Activated gamma-delta T cell treated with anti-CD3 and anti-CD28 coated beads, Interleukin-2, amount 50 U/mL, for 16 hours (primary cell): ENCODE measurements around the gene PGA5.
"Not testable (repeated sequence)": the region's sequence is repeated elsewhere in the genome, so short reads cannot be mapped to it uniquely, and the experiment has no call there.

Source experiments
- DNase-seq: peaks from one replicate; pipeline ENCODE4 v3.0.0-alpha.2; 2020; ENCODE audit warnings: low read depth

The PGA5 gene

DNA sequence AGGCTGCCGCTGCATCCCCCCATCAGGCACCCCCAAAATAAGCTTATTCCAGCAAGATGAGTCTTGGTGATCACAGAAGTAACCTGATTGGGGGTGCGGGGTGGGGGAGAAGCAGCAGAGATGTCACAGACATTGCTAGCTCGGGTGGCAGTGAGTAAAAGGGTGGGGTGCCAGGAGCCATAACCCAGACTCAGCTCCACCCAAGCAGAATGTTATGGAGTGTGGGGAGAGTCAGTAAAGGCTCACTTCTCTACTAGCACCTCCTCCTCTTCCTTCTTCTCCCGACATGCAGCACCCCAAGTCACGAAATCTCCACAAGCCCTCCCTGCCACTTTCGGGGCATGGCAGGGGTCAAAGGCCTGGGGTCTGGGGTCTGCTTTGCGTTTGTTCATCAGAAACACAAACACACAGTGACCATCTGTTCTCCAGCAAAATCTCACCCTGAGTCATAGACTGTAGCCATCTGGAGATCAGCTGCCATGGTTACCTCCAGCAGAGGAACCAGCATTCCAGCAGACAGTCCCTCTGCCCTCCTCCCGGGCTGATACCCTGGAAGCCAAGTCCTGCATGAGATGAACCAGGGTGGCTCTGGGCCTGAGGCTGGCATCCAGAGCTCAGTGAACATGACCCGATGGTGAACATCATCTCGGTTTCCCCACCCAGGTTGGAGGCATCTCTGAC is 14.4 kb upstream of the PGA5 start:
- DNase-seq = not testable (repeated sequence)

- DNase-seq = not testable (repeated sequence)
These were observed 11.5 kb upstream of the PGA5 start for GRCh38 chr11:61229458-61229857.

DNA sequence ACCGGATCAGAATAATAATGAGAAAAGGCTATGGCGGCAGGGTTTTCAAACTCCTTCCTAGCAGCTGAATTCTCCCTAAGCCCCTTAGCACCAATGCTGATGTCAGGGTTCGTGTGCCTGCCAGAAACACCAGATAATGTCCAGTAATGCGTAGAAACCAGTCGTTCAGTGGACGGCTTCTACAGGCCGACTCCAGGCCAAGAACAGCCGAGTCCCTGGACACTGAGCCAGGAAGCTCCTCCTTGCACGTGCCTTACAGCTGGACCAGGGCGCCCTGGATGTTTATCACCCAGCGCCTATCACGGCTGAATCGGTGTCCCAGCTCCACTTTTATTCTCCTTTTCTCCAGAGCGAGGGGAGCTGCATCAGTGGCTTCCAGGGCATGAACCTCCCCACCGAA is 9.9 kb upstream of the PGA5 start:
- DNase-seq = not testable (repeated sequence)

- not testable (repeated sequence) for DNase-seq
These were observed 9.4 kb upstream of the PGA5 start for GRCh38 chr11:61231585-61231984.

GRCh38 chr11:61232548-61233145 is 8.3 kb upstream of the PGA5 start:
- not testable (repeated sequence) for DNase-seq

DNA sequence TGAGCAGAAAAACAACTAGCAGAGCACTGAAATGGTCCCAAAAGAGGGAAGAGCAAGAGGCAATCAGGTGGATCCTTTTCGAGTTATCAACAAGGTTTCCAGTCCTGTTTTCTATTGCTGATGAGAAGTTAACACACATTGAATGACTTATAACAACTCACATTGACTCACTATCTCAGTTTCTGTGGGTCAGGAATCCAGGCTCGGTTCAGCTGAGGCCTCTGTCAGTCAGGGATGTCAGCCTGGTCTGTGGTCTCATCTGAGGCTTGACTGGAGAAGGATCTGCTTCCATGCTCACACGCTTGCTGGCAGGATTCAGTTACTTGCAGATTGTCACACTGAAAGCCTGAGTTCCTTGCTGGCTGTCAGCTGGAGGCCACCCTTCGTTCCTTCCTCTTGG is 3.8 kb upstream of the PGA5 start:
- DNase-seq = not testable (repeated sequence)

DNA sequence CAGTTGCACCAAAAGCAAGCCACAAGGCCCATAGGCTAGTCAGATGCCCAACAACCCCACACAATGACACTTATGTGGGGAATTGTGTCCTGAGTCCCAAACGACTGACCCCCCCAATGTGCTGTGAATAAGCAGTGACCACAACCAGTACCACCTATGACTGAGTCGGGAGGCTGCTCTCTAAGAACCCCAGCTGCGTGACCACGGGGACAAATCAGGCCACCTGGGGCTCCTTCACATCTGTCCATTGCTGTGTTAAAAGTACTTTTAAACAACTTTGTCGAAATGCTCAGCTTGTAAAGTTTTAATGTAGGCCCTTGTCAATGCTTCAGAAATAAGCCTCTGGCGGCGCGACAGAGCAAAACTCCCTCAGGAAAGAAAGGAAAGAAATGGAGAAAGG is 687 bp upstream of the PGA5 start:
- DNase-seq = not testable (repeated sequence)

GRCh38 chr11:61241526-61241925 is 551 bp downstream of the PGA5 start:
- DNase-seq = not testable (repeated sequence)

- DNase-seq = not testable (repeated sequence)
These were observed 4.4 kb downstream of the PGA5 start for GRCh38 chr11:61245284-61245964.

DNA sequence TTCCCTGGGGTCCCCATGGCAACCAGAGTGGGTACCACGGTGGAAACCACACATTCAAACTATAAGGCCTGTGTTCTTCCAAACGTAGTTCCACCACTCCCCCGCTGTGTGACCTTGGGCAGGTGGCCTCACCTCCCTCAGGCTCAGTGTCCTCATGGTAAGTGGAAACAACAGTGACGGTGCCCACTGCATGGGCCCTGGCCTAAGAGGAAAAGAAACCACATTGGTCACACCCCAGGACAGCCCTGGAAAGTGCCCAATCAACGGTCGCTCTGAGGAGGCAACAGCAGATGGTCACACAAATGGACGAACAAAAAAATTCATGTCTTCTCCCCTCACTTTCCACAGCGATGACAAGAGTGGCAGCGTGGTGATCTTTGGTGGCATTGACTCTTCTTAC is 7.1 kb downstream of the PGA5 start:
- not testable (repeated sequence) for DNase-seq

- DNase-seq = not testable (repeated sequence)
These were observed 8.2 kb downstream of the PGA5 start for GRCh38 chr11:61249201-61249600.

DNA sequence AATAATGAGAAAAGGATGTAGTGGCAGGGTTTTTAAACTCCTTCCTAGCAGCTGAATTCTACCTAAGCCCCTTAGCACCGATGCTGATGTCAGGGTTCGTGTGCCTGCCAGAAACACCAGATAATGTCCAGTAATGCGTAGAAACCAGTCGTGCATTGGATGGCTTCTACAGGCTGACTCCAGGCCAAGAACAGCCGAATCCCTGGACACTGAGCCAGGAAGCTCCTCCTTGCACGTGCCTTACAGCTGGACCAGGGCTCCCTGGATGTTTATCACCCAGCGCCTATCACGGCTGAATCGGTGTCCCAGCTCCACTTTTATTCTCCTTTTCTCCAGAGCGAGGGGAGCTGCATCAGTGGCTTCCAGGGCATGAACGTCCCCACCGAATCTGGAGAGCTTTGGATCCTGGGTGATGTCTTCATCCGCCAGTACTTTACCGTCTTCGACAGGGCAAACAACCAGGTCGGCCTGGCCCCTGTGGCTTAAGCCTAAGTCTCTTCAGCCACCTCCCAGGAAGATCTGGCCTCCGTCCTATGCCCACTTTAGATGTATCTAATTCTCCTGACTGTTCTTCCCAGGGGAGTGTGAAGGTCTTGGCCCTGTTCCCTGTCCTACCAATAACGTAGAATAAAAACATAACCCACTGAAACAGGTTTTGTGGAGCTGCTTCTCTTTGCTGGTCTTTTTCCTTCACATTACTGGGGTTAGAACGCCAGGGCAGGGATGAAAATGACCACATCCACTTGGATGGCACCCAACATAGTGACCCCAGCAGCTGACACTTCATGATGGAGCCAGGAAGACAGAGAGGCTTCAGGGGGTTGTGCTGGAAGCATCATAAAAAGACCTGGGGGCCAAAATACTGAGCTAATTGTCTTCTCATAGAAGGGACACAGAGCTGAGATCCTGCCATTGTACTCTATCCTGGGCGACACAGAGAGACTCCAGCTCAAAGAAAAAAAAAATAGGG is 10.1 kb downstream of the PGA5 start:
- DNase-seq = not testable (repeated sequence)

DNA sequence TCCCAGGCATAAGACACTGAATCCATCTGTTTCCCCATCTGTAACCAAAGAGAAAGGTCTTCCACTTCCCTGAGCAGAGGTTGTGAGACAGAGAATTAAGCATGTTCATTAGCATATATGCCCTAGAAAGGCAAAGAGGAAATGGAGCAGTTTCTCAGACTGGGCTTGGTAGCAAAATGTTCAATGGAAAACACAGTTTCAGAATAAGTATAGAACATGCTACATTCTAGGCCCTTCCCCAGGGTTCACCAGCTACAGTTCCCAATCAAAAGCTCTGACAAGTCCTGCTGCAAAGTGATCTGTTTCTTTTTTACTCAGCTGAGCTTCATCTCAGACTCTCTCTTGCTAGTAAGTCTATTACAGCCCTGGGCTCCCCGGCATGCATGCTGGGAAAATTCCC is 11.4 kb downstream of the PGA5 start:
- DNase-seq = not testable (repeated sequence)

GRCh38 chr11:61254403-61255025 is 13.5 kb downstream of the PGA5 start:
- DNase-seq = peak; percentile 34

- DNase-seq = no peak
These were observed 15.9 kb downstream of the PGA5 start for GRCh38 chr11:61256710-61257482.

GRCh38 chr11:61258546-61258945 is 17.6 kb downstream of the PGA5 start:
- DNase-seq = no peak

- no peak for DNase-seq
These were observed 18.4 kb downstream of the PGA5 start for GRCh38 chr11:61259363-61259762.

DNA sequence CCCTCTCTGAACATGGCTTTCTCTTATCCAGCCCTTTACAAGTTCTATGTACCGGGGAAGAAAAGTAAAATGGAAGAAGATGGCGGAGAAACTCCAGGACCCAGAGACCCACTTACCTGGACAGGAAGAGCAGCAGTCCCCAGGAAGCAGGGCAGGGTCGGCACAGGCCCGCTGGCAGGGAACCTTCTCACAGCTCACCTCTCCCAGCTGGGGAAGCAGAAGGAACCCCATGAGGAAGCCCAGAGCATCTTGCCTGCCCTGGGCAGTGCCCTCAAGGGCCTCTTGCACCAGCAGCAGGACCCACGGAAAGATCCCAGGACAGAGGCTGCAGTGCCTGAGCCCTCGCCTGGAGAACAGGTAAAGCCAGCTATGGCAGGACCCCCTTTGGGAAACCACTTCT is 23.4 kb downstream of the PGA5 start:
- no peak for DNase-seq

- DNase-seq = no peak
These were observed 23.8 kb downstream of the PGA5 start for GRCh38 chr11:61264795-61265194.

DNA sequence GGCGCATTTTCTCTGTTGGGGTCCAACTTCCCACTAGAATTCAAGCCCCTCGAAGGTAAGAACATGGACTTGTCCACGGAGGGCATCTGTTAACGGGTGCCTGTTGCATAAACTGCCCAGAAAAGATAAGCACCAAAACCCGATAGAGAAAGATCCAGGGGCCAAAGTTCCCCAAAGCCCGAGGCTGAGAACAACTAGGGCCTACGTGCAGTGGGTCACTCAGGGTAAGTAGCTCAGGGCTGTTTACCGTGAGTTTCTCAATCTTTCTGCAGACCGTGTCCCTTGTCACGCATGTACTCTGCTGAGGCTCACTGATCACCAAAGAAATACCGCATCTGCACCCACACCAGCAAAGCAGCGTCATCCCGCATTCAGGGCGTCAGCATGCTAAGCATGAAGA is 24.4 kb downstream of the PGA5 start:
- no peak for DNase-seq

GRCh38 chr11:61266602-61267001 is 25.6 kb downstream of the PGA5 start:
- no peak for DNase-seq
